OCI-LY7 (cell line): ENCODE measurements around the gene CD300H. TPM values are rescaled to one million over a fixed set of nuclear protein-coding genes. Genes with fewer than 3 reads are reported as not detected.
"Not testable (repeated sequence)": the region's sequence is repeated elsewhere in the genome, so short reads cannot be mapped to it uniquely, and the experiment has no call there.

Experiments
- BruUV-seq: library from RNA; stranded (reverse); fragments of 400-500 nt; replicated peaks from 2 replicates; lab custom pipeline; 2021; lab: Mats Ljungman, UMichigan
- CTCF ChIA-PET: fragments of 300-600 bp; sonication (Branson Sonifier 250); formaldehyde crosslinking; loops from one replicate; lab custom pipeline; 2022; ENCODE audit warnings: antibody characterized with exemption; ENCODE audit not compliant: unreplicated experiment; lab: Charles Lee
- POLR2A ChIA-PET: fragments of 300-600 bp; sonication (Branson Sonifier 250); formaldehyde crosslinking; loops from one replicate; lab custom pipeline; 2022; ENCODE audit warnings: antibody characterized with exemption; lab: Charles Lee
- DNase-seq: peaks from one replicate; pipeline ENCODE4 v3.0.0-alpha.2; 2015; ENCODE audit warnings: low spot score
- H2AFZ ChIP-seq: fragments of 200-600 bp; sonication (generic), shearing (Covaris generic); 2 replicates; pipeline ENCODE4 v1.6.1; 2014; ENCODE audit warnings: mild to moderate bottlenecking, antibody characterized with exemption, low read length, moderate library complexity
- H3K27ac ChIP-seq: fragments of 200-600 bp; sonication (generic); 2 replicates; pipeline ENCODE4 v1.5.1; 2014; ENCODE audit warnings: mixed run types, low read depth, mild to moderate bottlenecking, moderate library complexity, low read length, inconsistent platforms; ENCODE audit not compliant: poor library complexity, severe bottlenecking
- H3K36me3 ChIP-seq: fragments of 200-600 bp; sonication (generic); 2 replicates; pipeline ENCODE4 v1.6.1; 2014; ENCODE audit warnings: mild to moderate bottlenecking, antibody characterized with exemption, low read length, moderate library complexity, mixed read lengths; ENCODE audit not compliant: insufficient read depth
- H3K4me1 ChIP-seq: fragments of 200-600 bp; sonication (generic); 2 replicates; pipeline ENCODE4 v1.5.1; 2014; ENCODE audit warnings: mild to moderate bottlenecking, low read length; ENCODE audit not compliant: insufficient read depth, poor library complexity, severe bottlenecking
- H3K4me2 ChIP-seq: fragments of 200-600 bp; sonication (generic); 2 replicates; pipeline ENCODE4 v1.6.1; 2014; ENCODE audit warnings: mild to moderate bottlenecking, low read length
- H3K4me3 ChIP-seq: fragments of 200-600 bp; sonication (generic); 2 replicates; pipeline ENCODE4 v1.5.1; 2014; ENCODE audit warnings: mild to moderate bottlenecking, low read depth, low read length; ENCODE audit not compliant: poor library complexity, severe bottlenecking
- H3K79me2 ChIP-seq: fragments of 200-600 bp; sonication (generic); 2 replicates; pipeline ENCODE4 v1.6.1; 2016; ENCODE audit warnings: low read depth, mild to moderate bottlenecking, low read length, moderate library complexity, mixed read lengths; ENCODE audit not compliant: insufficient read depth
- H3K9me2 ChIP-seq: fragments of 200-600 bp; sonication (generic); 2 replicates; pipeline ENCODE4 v1.6.1; 2016; ENCODE audit warnings: mild to moderate bottlenecking, low read length, mixed read lengths; ENCODE audit not compliant: insufficient read depth
- H3K9me3 ChIP-seq: fragments of 200-600 bp; sonication (generic); 2 replicates; pipeline ENCODE4 v1.6.1; 2014; ENCODE audit warnings: mild to moderate bottlenecking, mixed run types, low read length, mixed read lengths
- H4K20me1 ChIP-seq: fragments of 200-600 bp; sonication (generic); 2 replicates; pipeline ENCODE4 v1.6.1; 2014; ENCODE audit warnings: mild to moderate bottlenecking, antibody characterized with exemption, low read length, moderate library complexity, mixed read lengths; ENCODE audit not compliant: insufficient read depth
- CTCF ChIP-seq: fragments of 200-600 bp; sonication (generic); conservative IDR thresholded peaks from 2 replicates; pipeline ENCODE4 v1.5.1; 2014; ENCODE audit warnings: mild to moderate bottlenecking, antibody characterized with exemption, low read length, moderate library complexity, mixed read lengths
- EZH2phosphoT487 ChIP-seq: fragments of 200-600 bp; sonication (generic); IDR thresholded peaks from 2 replicates; pipeline ENCODE4 v1.6.1; 2018; ENCODE audit warnings: low read depth, borderline replicate concordance, mild to moderate bottlenecking, mixed run types, antibody characterized with exemption, low read length, moderate library complexity, mixed read lengths
- intact Hi-C: fragments of 100-400 bp; cut with micrococcal nuclease; formaldehyde crosslinking; loops from one replicate; pipeline ENCODE4 v1.10.0; 2022; ENCODE audit not compliant: unreplicated experiment
- total RNA-seq, 2 experiments: library from RNA; depleted of rRNA in 1 of 2; stranded (reverse); fragments of >200 nt in 1 of 2; shearing (Covaris generic) in 1 of 2; gene quantifications; 2 replicates each; pipeline ENCODE4 v1.2.3, GENCODE V29; 2014 to 2022

CD300H gene
- total RNA-seq, 2 experiments from 2014 or later = not detected

DNA sequence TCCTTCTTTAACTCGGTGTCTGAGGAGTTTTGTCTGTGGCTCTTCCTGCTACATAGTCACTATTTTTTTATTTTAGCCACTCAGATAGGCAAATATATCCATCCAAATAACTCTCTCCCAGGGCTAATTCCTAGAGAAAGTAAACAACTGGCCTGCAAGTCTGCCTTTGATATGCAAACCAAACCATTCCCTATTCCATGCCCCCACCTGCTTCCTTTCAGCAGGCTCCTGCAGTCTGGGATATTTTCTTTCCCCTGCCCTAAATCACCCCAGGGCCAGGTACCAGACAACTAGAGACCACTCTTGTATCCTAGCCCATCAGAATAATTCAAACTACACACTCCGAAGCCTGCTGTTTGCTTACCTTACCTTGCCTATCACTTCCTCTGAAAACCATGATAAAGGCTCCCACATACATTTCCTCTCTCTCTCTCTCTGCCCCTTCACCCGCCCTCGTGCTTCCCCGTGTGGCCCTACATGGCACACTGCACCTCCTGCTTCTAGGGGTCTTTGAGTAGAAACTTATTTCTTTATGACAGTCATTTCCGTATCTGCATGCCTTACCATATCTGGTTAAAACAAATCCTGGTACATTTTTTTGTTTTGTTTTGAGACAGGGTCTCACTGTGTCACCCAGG, 8.3 kb downstream of the CD300H start:
- no peak overlapping the region for H3K4me2 ChIP-seq
- BruUV-seq = no TSS peak

GRCh38 chr17:74558402-74558801, 8.9 kb downstream of the CD300H start:
- CTCF ChIA-PET = not testable (repeated sequence)

More for the DNA sequence above, 8.3 kb downstream of the CD300H start:
- Histone ChIP-seq H4K20me1 (no peaks in the 10 kb centered on the region), H3K36me3 (no peaks in the 10 kb centered on the region), H3K79me2 (no peaks in the 10 kb centered on the region), H2AFZ (no peak overlapping the region), H3K4me3 (no peak overlapping the region), H3K9me2 (no peaks in the 10 kb centered on the region), H3K9me3 (no peaks in the 10 kb centered on the region), H3K4me1 (no peaks in the 10 kb centered on the region), H3K27ac (no peak overlapping the region)
- TF ChIP-seq EZH2phosphoT487 = no peak
- no peak for TF ChIP-seq CTCF
- no peak for DNase-seq
- ChIA-PET POLR2A (no interaction called here), CTCF (no interaction called here)
- intact Hi-C loops = no loop called here

DNA sequence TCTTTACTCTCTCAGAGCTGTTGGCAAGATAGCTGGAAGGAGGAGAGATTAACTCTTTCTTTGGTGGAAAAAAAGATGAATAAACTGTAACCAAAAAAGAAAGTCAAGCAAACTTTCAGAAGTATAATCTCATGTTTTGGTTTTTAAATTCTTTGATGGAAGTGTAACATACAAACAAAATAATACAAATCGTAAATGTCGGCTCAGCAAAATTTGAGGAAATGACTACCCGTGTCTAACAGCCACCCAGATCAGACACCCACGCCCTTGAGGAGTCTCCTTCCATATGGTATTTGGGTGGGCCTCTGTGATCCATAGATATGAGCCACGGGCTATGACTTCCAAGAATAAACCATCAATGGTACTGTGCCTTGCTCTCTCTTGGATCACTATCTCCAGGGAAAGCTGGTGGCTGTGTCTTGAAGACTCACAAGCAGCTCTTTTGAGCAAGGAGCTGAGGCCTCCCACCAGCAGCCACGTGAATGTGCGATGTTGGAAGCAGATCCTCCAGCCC, 11.8 kb downstream of the CD300H start:
- Histone ChIP-seq H3K4me2 (no peak overlapping the region), H3K27ac (no peak overlapping the region), H3K9me2 (no peaks in the 10 kb centered on the region), H3K36me3 (no peaks in the 10 kb centered on the region), H2AFZ (no peak overlapping the region), H3K9me3 (no peaks in the 10 kb centered on the region), H3K79me2 (no peaks in the 10 kb centered on the region), H3K4me3 (no peak overlapping the region), H4K20me1 (no peaks in the 10 kb centered on the region), H3K4me1 (no peaks in the 10 kb centered on the region)
- DNase-seq = no peak
- BruUV-seq = no TSS peak
- TF ChIP-seq CTCF = no peak
- TF ChIP-seq EZH2phosphoT487 = no peak
- CTCF ChIA-PET = no interaction called here
- intact Hi-C loops = no loop called here
- POLR2A ChIA-PET = no interaction called here

More at GRCh38 chr17:74558402-74558801, 8.9 kb downstream of the CD300H start:
- H3K4me1 ChIP-seq, intact Hi-C loops, H2AFZ ChIP-seq, POLR2A ChIA-PET, H3K9me2 ChIP-seq, H3K9me3 ChIP-seq, BruUV-seq, H3K4me2 ChIP-seq, H3K27ac ChIP-seq, H4K20me1 ChIP-seq, H3K4me3 ChIP-seq, H3K36me3 ChIP-seq, DNase-seq, H3K79me2 ChIP-seq: not testable (repeated sequence)
